Ovary (tissue), 9 donors: ENCODE data around the gene MOB3A. TPM values are rescaled to one million over a fixed set of nuclear protein-coding genes. Genes with fewer than 3 reads are reported as not detected.

Experiments
- DNase-seq, 5 donors: peaks; one replicate each; pipeline ENCODE4 v3.0.0-alpha.2; 2019 to 2020
- H3K27ac ChIP-seq, 2 donors: fragments of 200-600 bp; one replicate each; pipeline versions ENCODE4 v1.5.1 to v1.8.0; 2019 to 2022
- H3K27me3 ChIP-seq: fragments of 200-600 bp; one replicate; pipeline ENCODE4 v1.8.0; 2022
- H3K36me3 ChIP-seq: fragments of 200-600 bp; sonication (generic); one replicate; pipeline ENCODE4 v1.5.1; 2019
- H3K4me1 ChIP-seq: one replicate; pipeline ENCODE4 v1.8.1; 2013; ENCODE audit warnings: mild to moderate bottlenecking, moderate library complexity; ENCODE audit not compliant: insufficient read depth
- H3K4me3 ChIP-seq: fragments of 200-600 bp; sonication (generic); one replicate; pipeline ENCODE4 v1.5.1; 2017
- H3K9me3 ChIP-seq, 2 donors: fragments of 200-600 bp in 1 of 2; sonication (generic) in 1 of 2; one replicate each; pipeline versions ENCODE4 v1.5.1 to v1.8.1; 2013 to 2019; ENCODE audit warnings: mild to moderate bottlenecking in 1 of 2, moderate library complexity in 1 of 2
- CTCF ChIP-seq, 3 donors: fragments of 450-650 bp in 2 of 3; fragments of 200-600 bp in 1 of 3; IDR thresholded peaks; one replicate each; pipeline versions ENCODE4 v1.5.1 to v1.8.0; 2016 to 2022; ENCODE audit warnings: antibody characterized with exemption in 3 of 3, mild to moderate bottlenecking in 1 of 3
- EP300 ChIP-seq: sonication (generic); formaldehyde crosslinking; IDR thresholded peaks from one replicate; pipeline ENCODE4 v1.6.1; 2017; ENCODE audit warnings: antibody characterized with exemption
- POLR2A ChIP-seq: fragments of 450-650 bp; IDR thresholded peaks from one replicate; pipeline ENCODE4 v1.6.1; 2017; ENCODE audit warnings: antibody characterized with exemption, mild to moderate bottlenecking, moderate library complexity
- WGBS, 3 donors: extraction: QIAGEN DNeasy Blood & Tissue Kit in 1 of 3; methylation state at CpG; one replicate each; pipeline versions ENCODE4 v1.1.5 to v1.1.7; 2013 to 2017; 5-methylcytosine and 5-hydroxymethylcytosine counted together
- intact Hi-C, 4 donors: fragments of 100-400 bp; cut with DNase I; formaldehyde crosslinking; loops; one replicate each; pipeline versions ENCODE4 v1.11.0 to v1.15.1; 2022 to 2023
- polyA plus RNA-seq, 2 donors: library from polyadenylated mRNA; stranded (reverse); fragments of 200-250 nt in 1 of 2; fragments of 350-450 nt in 1 of 2; fragmentation: Illumina TruSeq in 1 of 2; extraction: RNeasy Lipid Tissue Mini Kit (QIAGEN cat#74804) in 1 of 2; gene quantifications; one replicate each; pipeline ENCODE4 v1.2.3, GENCODE V29; 2013 to 2014
- total RNA-seq, 7 donors: library from RNA; depleted of rRNA in 2 of 7; stranded (reverse); fragments of >200 nt in 2 of 7; fragmentation: NEBNext Ultra II Directional in 3 of 7; extraction: Animal tissue kit (Norgen Biotek cat#: 25700) in 3 of 7; gene quantifications; one replicate each; pipeline versions ENCODE4 v1.1.0 to v1.2.4, GENCODE V29; 2016 to 2023
- donor health status: DM: no; HTN: no; CAD: no; lungs with moderate emphysema.
- donor health status: DM: no; HTN: no; CAD: no.
- donor health status: Bipolar disorder and iron deficiency.
- donor health status: DM: yes; HTN: yes; CAD: no.
- donor health status: DM: no; HTN: no; CAD: no.
- donor health status: DM: yes; HTN: yes; CAD: no.

The MOB3A gene
- total and polyA plus RNA-seq, 9 donors = 16.6 to 61.5 (median 44.1) TPM

GRCh38 chr19:2050349-2050990 is 45.7 kb downstream of the MOB3A start:
- Histone ChIP-seq H3K4me1 (peaks cover 36% of the 10 kb centered on the region), H3K4me3 (peak overlapping the region; percentile 88), H3K36me3 (no peaks in the 10 kb centered on the region), H3K27me3 (no peaks in the 10 kb centered on the region), H3K27ac (peak overlapping the region; percentile 87 to 92), H3K9me3 (no peaks in the 10 kb centered on the region)
- 0 to 1% (median 1%) methylated on average over 13 to 49 of the region's 49 CpGs for WGBS, 3 donors
- intact Hi-C loops = no loop called here
- TF ChIP-seq CTCF (IDR thresholded peaks at IDR 0.05) (no peak), POLR2A (no peak), EP300 (no peak)
- DNase-seq = no peak

GRCh38 chr19:2049741-2050348 is 46.3 kb downstream of the MOB3A start:
- Histone ChIP-seq H3K27ac (peak overlapping the region; percentile 87 to 92), H3K4me1 (peaks cover 35% of the 10 kb centered on the region), H3K27me3 (no peaks in the 10 kb centered on the region), H3K9me3 (no peaks in the 10 kb centered on the region), H3K4me3 (peak overlapping the region; percentile 88), H3K36me3 (no peaks in the 10 kb centered on the region)
- WGBS, 3 donors = 0 to 1% (median 0%) methylated on average over 15 to 16 of the region's 16 CpGs
- TF ChIP-seq EP300 (no peak), POLR2A (peak; percentile 85)
- intact Hi-C loops = loop anchor here in 1 of 4 donors (10.0 kb wide), 1 partner anchor 805 kb away; the partner anchor contains the start of genes ATP5F1D and MIDN
- DNase-seq = peak; percentile 79 to 90 (median 85)

- Histone ChIP-seq H3K9me3 (no peaks in the 10 kb centered on the region), H3K36me3 (no peaks in the 10 kb centered on the region), H3K4me1 (peaks cover 30% of the 10 kb centered on the region), H3K4me3 (peak overlapping the region; percentile 88), H3K27me3 (no peaks in the 10 kb centered on the region), H3K27ac (peak overlapping the region; percentile 87 to 92)
- TF ChIP-seq POLR2A (no peak), CTCF (IDR thresholded peaks at IDR 0.05) (no peak), EP300 (no peak)
- peak in 4 of 5 donors; percentile 44 to 55 (median 52) for DNase-seq
- intact Hi-C loops = loop anchor here in 1 of 4 donors (10.0 kb wide), 1 partner anchor 804 kb away; the partner anchor contains the start of genes ATP5F1D and MIDN
- 33 to 46% (median 41%) methylated on average over 26 to 27 of the region's 27 CpGs for WGBS, 3 donors
Observed at GRCh38 chr19:2048959-2049740, 47.0 kb downstream of the MOB3A start.

DNA sequence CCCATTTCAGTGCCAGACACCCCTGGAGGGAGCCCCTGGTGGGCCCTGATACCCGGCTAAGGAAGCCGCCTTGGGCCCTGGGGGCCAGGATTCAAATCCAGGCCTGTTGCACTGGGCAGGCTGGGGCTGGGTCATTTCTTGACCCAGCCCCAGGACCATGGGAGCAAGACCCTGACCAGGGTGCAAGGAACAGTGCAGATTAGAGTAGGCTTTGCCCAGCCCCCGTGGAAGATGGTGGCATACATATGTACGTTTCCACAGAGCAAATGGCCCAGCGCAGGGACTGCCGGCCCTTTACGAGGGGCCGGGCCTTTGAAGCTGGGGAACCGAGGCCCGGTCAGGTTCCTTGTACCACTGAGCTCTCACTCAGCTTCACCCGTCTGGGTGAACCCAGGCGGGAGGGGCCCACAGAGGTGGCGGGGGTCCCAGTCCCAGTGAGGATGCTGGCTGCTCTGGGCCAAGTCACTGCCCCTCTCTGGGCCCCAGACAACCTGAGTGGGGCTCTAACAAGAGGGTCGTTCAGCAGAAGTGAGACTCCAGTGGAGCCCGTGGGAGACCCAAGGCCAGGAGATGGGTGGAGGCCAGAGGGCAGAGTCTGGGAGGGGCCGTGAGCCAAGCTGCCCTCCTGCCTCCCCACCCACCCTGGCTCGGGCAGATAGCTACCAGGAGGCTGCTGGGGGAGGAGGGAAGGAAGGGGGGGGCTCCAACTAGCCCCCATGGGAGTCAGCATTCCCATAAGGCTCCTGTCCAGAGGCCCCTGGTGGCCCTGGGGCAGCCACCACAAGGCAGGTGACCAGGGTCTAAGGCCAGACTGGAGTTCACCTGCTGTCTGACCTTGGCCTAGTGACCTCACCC is 47.8 kb downstream of the MOB3A start:
- 65 to 72% (median 66%) methylated on average over 16 to 17 of the region's 17 CpGs for WGBS, 3 donors
- Histone ChIP-seq H3K4me3 (peak overlapping the region; percentile 88), H3K9me3 (no peaks in the 10 kb centered on the region), H3K27me3 (no peaks in the 10 kb centered on the region), H3K27ac (peak overlapping the region; percentile 87 to 92), H3K4me1 (peaks cover 27% of the 10 kb centered on the region), H3K36me3 (no peaks in the 10 kb centered on the region)
- TF ChIP-seq POLR2A = no peak
- TF ChIP-seq EP300 = no peak
- TF ChIP-seq CTCF (IDR thresholded peaks at IDR 0.05) = no peak
- intact Hi-C loops = loop anchor here in 1 of 4 donors (10.0 kb wide), 1 partner anchor 804 kb away; the partner anchor contains the start of genes ATP5F1D and MIDN
- DNase-seq = peak in 3 of 5 donors; percentile 39 to 56 (median 47)
